ENCODE results near the gene GLDN. TPM values are rescaled to one million over a fixed set of nuclear protein-coding genes. Genes with fewer than 3 reads are reported as not detected.

The GLDN gene
- total and polyA plus RNA-seq, 2 experiments from 2014 or later: 0.32 to 1.2 TPM

DNA sequence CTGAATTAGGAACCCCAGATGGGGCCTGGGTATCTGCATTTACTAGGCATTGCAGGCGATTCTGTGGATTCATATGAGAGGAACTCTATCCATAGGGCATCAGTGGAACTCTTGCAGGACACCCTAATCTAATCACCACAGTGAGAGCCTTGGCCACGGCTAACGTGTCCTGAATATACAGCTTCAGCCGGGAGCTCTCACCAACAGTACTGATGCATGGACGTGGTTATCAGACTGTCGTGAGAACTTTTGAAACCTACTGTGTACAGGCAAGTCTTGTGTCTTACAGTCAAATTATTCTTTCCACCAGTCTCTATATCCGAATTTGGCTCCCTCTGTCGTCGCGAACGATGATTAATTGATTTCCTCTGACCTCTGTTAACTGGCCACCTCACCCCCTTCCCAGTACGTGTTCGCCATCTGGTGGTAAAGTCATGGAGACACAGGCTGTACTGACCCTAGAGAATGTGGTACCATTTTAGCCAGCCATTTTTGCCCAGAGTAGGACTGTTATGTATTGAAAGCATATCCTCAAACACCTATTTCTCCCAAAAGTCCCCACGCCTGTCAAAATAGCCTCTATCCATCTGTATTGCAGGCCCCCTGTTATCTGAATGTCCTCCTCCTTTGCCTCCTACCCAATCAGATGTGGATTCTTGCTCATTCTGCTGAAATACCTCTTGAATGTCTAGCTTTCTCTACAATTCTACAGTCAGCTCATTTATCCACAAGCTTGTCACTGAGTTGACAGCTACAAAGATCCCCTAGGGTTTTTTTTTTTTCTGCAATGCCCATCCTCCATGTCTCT lies 39.7 kb downstream of the GLDN start:
- no peaks in the 10 kb centered on the region for H3K79me2 ChIP-seq (replicated peaks; ENCODE audit: insufficient read depth)
- no peaks in the 10 kb centered on the region for H3K4me1 ChIP-seq (ENCODE audit: insufficient read depth)
- no peaks in the 10 kb centered on the region for H3K36me3 Mint-ChIP-seq (ENCODE audit: low read depth)
- H3K4me2 ChIP-seq: no peak overlapping the region
- no peak overlapping the region for H2AFZ ChIP-seq
- H3K27me3 ChIP-seq (ENCODE audit: insufficient read depth): no peaks in the 10 kb centered on the region
- DNase-seq (ENCODE audit: low spot score) (peak; percentile 86), ATAC-seq (peak; percentile 92)
- no peaks in the 10 kb centered on the region; the same call in 2 of the 3 replicates for H3K9me3 Mint-ChIP-seq
- TF ChIP-seq, protein P1, sequence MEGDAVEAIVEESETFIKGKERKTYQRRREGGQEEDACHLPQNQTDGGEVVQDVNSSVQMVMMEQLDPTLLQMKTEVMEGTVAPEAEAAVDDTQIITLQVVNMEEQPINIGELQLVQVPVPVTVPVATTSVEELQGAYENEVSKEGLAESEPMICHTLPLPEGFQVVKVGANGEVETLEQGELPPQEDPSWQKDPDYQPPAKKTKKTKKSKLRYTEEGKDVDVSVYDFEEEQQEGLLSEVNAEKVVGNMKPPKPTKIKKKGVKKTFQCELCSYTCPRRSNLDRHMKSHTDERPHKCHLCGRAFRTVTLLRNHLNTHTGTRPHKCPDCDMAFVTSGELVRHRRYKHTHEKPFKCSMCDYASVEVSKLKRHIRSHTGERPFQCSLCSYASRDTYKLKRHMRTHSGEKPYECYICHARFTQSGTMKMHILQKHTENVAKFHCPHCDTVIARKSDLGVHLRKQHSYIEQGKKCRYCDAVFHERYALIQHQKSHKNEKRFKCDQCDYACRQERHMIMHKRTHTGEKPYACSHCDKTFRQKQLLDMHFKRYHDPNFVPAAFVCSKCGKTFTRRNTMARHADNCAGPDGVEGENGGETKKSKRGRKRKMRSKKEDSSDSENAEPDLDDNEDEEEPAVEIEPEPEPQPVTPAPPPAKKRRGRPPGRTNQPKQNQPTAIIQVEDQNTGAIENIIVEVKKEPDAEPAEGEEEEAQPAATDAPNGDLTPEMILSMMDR (conservative IDR thresholded peaks at IDR 0.05; ENCODE audit: low read depth in 2 of 2): peak; percentile 97 to 100
- TF ChIP-seq CREB1 (CRISPR knock-in tag; IDR thresholded peaks at IDR 0.05; ENCODE audit: low read depth) (0 out of 2 replicates have a peak, but pooled peaks have one; percentile 4), ZNF114 (CRISPR knock-in tag; IDR thresholded peaks at IDR 0.05) (no peak)
- H3K27ac Mint-ChIP-seq: no peak overlapping the region
- no peaks in the 10 kb centered on the region for H4K20me1 ChIP-seq (replicated peaks; ENCODE audit: insufficient read depth)
- H3K9me2 ChIP-seq (ENCODE audit: insufficient read depth): 0 out of 2 replicates have a peak, but pooled peaks cover 4% of the 10 kb centered on the region
- H3K36me3 ChIP-seq (ENCODE audit: insufficient read depth): no peaks in the 10 kb centered on the region
- no peak overlapping the region for H3K4me3 ChIP-seq
- H3F3A ChIP-seq (replicated peaks; ENCODE audit: low read depth): no peaks in the 10 kb centered on the region
- H3K4me3 Mint-ChIP-seq: no peak overlapping the region
- peaks cover 4% of the 10 kb centered on the region for H3K4me1 Mint-ChIP-seq
- H3K27me3 Mint-ChIP-seq (ENCODE audit: insufficient read depth, low read depth, poor library complexity): no peaks in the 10 kb centered on the region
- no peak overlapping the region for H3K27ac ChIP-seq (ENCODE audit: low read depth)

DNA sequence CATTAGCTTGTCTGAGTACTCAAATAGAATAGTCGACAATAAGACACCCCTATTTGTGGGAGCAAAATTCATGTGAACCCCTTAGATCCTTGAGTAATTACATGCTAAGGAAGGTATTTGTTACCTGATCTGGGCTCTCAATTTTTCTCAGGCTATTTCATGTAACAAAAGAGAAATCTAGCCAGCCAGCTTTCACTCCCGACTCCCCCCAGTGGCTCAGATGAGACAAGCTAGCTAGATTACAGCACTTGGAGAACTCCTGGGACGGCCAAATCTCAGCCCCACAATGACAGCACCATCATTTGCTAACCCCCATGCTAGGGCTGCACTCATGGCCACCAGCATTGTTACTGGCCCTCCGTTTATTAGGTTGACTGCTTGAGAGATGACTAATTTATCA lies 41.3 kb downstream of the GLDN start:
- Histone ChIP-seq H4K20me1 (replicated peaks; ENCODE audit: insufficient read depth) (no peaks in the 10 kb centered on the region), H3K27me3 (ENCODE audit: insufficient read depth) (no peaks in the 10 kb centered on the region)
- peak; percentile 90 for DNase-seq (ENCODE audit: low spot score)

More for the DNA sequence above, 41.3 kb downstream of the GLDN start:
- H3K36me3 Mint-ChIP-seq (ENCODE audit: low read depth): no peaks in the 10 kb centered on the region
- Histone ChIP-seq H3K27ac (ENCODE audit: low read depth) (no peak overlapping the region), H3K4me1 (ENCODE audit: insufficient read depth) (no peaks in the 10 kb centered on the region), H3K9me2 (ENCODE audit: insufficient read depth) (0 out of 2 replicates have a peak, but pooled peaks cover 4% of the 10 kb centered on the region), H3K4me3 (no peak overlapping the region), H3K4me2 (no peak overlapping the region), H3K79me2 (replicated peaks; ENCODE audit: insufficient read depth) (no peaks in the 10 kb centered on the region), H2AFZ (no peak overlapping the region), H3K36me3 (ENCODE audit: insufficient read depth) (no peaks in the 10 kb centered on the region), H3F3A (replicated peaks; ENCODE audit: low read depth) (no peaks in the 10 kb centered on the region)
- TF ChIP-seq, protein P2, sequence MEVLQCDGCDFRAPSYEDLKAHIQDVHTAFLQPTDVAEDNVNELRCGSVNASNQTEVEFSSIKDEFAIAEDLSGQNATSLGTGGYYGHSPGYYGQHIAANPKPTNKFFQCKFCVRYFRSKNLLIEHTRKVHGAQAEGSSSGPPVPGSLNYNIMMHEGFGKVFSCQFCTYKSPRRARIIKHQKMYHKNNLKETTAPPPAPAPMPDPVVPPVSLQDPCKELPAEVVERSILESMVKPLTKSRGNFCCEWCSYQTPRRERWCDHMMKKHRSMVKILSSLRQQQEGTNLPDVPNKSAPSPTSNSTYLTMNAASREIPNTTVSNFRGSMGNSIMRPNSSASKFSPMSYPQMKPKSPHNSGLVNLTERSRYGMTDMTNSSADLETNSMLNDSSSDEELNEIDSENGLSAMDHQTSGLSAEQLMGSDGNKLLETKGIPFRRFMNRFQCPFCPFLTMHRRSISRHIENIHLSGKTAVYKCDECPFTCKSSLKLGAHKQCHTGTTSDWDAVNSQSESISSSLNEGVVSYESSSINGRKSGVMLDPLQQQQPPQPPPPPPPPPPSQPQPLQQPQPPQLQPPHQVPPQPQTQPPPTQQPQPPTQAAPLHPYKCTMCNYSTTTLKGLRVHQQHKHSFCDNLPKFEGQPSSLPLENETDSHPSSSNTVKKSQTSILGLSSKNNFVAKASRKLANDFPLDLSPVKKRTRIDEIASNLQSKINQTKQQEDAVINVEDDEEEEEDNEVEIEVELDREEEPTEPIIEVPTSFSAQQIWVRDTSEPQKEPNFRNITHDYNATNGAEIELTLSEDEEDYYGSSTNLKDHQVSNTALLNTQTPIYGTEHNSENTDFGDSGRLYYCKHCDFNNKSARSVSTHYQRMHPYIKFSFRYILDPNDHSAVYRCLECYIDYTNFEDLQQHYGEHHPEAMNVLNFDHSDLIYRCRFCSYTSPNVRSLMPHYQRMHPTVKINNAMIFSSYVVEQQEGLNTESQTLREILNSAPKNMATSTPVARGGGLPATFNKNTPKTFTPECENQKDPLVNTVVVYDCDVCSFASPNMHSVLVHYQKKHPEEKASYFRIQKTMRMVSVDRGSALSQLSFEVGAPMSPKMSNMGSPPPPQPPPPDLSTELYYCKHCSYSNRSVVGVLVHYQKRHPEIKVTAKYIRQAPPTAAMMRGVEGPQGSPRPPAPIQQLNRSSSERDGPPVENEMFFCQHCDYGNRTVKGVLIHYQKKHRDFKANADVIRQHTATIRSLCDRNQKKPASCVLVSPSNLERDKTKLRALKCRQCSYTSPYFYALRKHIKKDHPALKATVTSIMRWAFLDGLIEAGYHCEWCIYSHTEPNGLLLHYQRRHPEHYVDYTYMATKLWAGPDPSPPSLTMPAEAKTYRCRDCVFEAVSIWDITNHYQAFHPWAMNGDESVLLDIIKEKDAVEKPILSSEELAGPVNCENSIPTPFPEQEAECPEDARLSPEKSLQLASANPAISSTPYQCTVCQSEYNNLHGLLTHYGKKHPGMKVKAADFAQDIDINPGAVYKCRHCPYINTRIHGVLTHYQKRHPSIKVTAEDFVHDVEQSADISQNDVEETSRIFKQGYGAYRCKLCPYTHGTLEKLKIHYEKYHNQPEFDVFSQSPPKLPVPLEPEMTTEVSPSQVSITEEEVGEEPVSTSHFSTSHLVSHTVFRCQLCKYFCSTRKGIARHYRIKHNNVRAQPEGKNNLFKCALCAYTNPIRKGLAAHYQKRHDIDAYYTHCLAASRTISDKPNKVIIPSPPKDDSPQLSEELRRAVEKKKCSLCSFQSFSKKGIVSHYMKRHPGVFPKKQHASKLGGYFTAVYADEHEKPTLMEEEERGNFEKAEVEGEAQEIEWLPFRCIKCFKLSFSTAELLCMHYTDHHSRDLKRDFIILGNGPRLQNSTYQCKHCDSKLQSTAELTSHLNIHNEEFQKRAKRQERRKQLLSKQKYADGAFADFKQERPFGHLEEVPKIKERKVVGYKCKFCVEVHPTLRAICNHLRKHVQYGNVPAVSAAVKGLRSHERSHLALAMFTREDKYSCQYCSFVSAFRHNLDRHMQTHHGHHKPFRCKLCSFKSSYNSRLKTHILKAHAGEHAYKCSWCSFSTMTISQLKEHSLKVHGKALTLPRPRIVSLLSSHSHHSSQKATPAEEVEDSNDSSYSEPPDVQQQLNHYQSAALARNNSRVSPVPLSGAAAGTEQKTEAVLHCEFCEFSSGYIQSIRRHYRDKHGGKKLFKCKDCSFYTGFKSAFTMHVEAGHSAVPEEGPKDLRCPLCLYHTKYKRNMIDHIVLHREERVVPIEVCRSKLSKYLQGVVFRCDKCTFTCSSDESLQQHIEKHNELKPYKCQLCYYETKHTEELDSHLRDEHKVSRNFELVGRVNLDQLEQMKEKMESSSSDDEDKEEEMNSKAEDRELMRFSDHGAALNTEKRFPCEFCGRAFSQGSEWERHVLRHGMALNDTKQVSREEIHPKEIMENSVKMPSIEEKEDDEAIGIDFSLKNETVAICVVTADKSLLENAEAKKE (CRISPR knock-in tag; IDR thresholded peaks at IDR 0.05): no peak
- TF ChIP-seq, protein P1 (conservative IDR thresholded peaks at IDR 0.05; ENCODE audit: low read depth in 2 of 2): peak; percentile 60 to 61
- TF ChIP-seq JUNB (IDR thresholded peaks at IDR 0.05; ENCODE audit: unreplicated experiment): no peak
- TF ChIP-seq NANOG (IDR thresholded peaks at IDR 0.05; ENCODE audit: borderline replicate concordance): no peak
- H3K27ac Mint-ChIP-seq: no peak overlapping the region
- no peaks in the 10 kb centered on the region for H3K27me3 Mint-ChIP-seq (ENCODE audit: insufficient read depth, low read depth, poor library complexity)
- peak; percentile 83 for ATAC-seq
- peaks cover 4% of the 10 kb centered on the region for H3K4me1 Mint-ChIP-seq
- no peaks in the 10 kb centered on the region; the same call in 2 of the 3 replicates for H3K9me3 Mint-ChIP-seq
- H3K4me3 Mint-ChIP-seq: no peak overlapping the region

Data from GM23338 (cell line).